NT2/D1 (cell line): ENCODE results near the gene ARHGAP30.

Experiments used
- YY1 ChIP-seq: IDR thresholded peaks from 2 replicates; pipeline ENCODE4 v1.6.1; 2011; ENCODE audit not compliant: insufficient read length, insufficient read depth
- ZNF274 ChIP-seq: IDR thresholded peaks from 2 replicates; pipeline ENCODE4 v1.6.1; 2011; ENCODE audit warnings: mild to moderate bottlenecking, low read depth, low read length

DNA sequence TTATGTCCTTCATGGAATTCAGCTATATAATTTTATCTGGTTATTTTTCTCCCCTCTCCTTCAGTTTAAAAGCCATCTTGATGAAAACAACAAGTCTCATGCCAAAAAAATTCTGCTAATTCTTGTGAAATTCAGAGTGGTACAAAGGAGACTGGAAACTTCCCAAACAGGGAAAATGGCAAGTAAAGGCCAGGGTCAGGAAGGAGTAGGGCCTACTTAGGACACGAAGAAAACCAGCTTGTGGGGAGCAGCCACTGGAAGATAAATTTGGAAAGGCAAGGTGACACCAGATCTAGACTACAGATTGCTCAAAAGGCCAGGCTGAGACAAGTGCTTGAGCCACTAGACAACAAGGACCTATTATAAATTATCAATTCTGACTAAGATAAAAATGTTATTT is 37.3 kb downstream of the ARHGAP30 start:
- TF ChIP-seq YY1 (no peak), ZNF274 (no peak)
